Activated naive CD4-positive, alpha-beta T cell treated with anti-CD3 and anti-CD28 coated beads, Interleukin-2, amount 50 U/mL, for 72 hours (primary cell): ENCODE measurements around the gene AAK1. TPM values are rescaled to one million over a fixed set of nuclear protein-coding genes. Genes with fewer than 3 reads are reported as not detected.
A peak's percentile ranks its signal among the peaks of the same experiment; 100 is the strongest.
"Not testable (repeated sequence)": the region's sequence is repeated elsewhere in the genome, so short reads cannot be mapped to it uniquely, and the experiment has no call there.

Source experiments
- ATAC-seq, 2 donors: fragments of 150-1000 bp; cut with Tn5 transposase; 2 replicates each; pipeline ENCODE4 v1.10.0; 2021; ENCODE audit warnings: mild to moderate bottlenecking in 2 of 2, moderate library complexity in 2 of 2
- DNase-seq, 2 donors: peaks; one replicate each; pipeline ENCODE4 v3.0.0; 2021 to 2022; ENCODE audit warnings: low spot score in 2 of 2
- H3K27ac Mint-ChIP-seq, 2 donors: one replicate each; pipeline ENCODE4 v1.8.0; 2022; ENCODE audit warnings: mild to moderate bottlenecking in 2 of 2, mixed read lengths in 2 of 2
- H3K36me3 Mint-ChIP-seq, 2 donors: one replicate each; pipeline ENCODE4 v1.8.0; 2022; ENCODE audit warnings: mixed read lengths in 2 of 2
- H3K9me3 Mint-ChIP-seq, 2 donors: one replicate each; pipeline ENCODE4 v1.8.0; 2022; ENCODE audit warnings: mixed read lengths in 2 of 2
- total RNA-seq, 2 donors: library from RNA; stranded (reverse); gene quantifications; one replicate each; pipeline ENCODE4 v1.2.3, GENCODE V29; 2022

Gene AAK1
- total RNA-seq, result 100 to 1,000 TPM; 129 to 137 TPM

GRCh38 chr2:69643602-69644505 lies at the start of gene AAK1:
TSS of gene AAK1 (minus strand) at chr2:69643739. CDS start at chr2:69643040, 699 bp downstream.
- DNase-seq, result peak; percentile 84 to 91
- H3K27ac Mint-ChIP-seq, result peak within 1 kb of the TSS; percentile 97 to 98
- H3K36me3 Mint-ChIP-seq, result peaks cover 39 to 42% of the 10 kb centered on the region in 2 donors
- H3K9me3 Mint-ChIP-seq, result no peaks in the 10 kb centered on the region
- peak; percentile 32 to 73 for ATAC-seq

- H3K27ac Mint-ChIP-seq, result no peak overlapping the region
- ATAC-seq (no peak), DNase-seq (no peak)
- no peaks in the 10 kb centered on the region for H3K9me3 Mint-ChIP-seq
- peaks cover 0 to 6% of the 10 kb centered on the region in 2 donors for H3K36me3 Mint-ChIP-seq
These were observed 48.9 kb upstream of the AAK1 start for GRCh38 chr2:69692424-69692823.

DNA sequence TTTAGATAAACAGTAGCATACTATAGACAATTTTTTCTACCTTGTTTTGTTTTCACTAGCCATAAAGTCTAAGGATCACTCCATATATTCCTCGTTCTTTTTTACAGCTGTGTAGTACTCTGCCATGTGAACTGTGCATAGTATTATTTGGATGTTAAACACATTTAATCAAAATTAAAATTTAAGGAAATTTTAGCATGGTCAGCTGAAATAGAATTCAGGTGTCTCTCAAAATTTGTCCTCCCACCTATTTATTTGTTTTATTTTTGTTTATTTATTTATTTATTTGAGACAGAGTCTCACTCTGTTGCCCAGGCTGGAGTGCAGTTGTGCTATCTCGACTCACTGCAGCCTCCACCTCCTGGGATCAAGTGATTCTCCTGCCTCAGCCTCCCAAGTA lies 46.4 kb upstream of the AAK1 start:
- DNase-seq (no peak), ATAC-seq (no peak)
- Mint-ChIP-seq H3K27ac (no peak overlapping the region), H3K9me3 (no peaks in the 10 kb centered on the region), H3K36me3 (peaks cover 0 to 6% of the 10 kb centered on the region in 2 donors)

DNA sequence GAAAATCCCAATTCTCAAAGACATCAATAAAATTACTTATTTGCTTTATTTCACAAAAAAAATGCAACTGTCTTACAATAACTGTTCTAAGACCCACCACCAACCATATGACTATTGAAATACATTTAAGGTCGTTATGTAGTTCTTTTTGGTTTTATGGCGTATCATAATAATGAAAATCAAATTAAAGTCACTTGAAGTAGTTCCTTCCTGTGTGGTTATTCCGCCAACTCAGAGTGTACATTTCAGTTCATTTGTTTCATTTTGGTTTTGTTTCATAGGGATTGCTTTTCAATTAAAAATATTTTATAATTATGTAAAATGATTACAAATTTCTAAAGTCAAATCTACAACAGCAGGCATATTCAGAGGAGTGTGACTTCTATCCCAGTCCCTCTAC lies 45.9 kb upstream of the AAK1 start:
- DNase-seq, result no peak
- peaks cover 0 to 6% of the 10 kb centered on the region in 2 donors for H3K36me3 Mint-ChIP-seq
- peak in 1 of 2 donors; percentile 32 for ATAC-seq
- no peaks in the 10 kb centered on the region for H3K9me3 Mint-ChIP-seq
- H3K27ac Mint-ChIP-seq, result peak overlapping the region; percentile 58 to 77

GRCh38 chr2:69687971-69688611 lies 44.6 kb upstream of the AAK1 start:
- no peak for DNase-seq
- ATAC-seq, result no peak
- no peak overlapping the region for H3K27ac Mint-ChIP-seq
- peaks cover 0 to 6% of the 10 kb centered on the region in 2 donors for H3K36me3 Mint-ChIP-seq
- no peaks in the 10 kb centered on the region for H3K9me3 Mint-ChIP-seq

- ATAC-seq (no peak), DNase-seq (no peak)
- Mint-ChIP-seq H3K27ac (peak overlapping the region in 1 of 2 donors; percentile 7), H3K9me3 (peaks cover 0 to under 1% of the 10 kb centered on the region in 2 donors), H3K36me3 (peaks cover 0 to 6% of the 10 kb centered on the region in 2 donors)
These were observed 43.3 kb upstream of the AAK1 start for GRCh38 chr2:69686813-69687212.

GRCh38 chr2:69685321-69686048 lies 41.9 kb upstream of the AAK1 start:
- ATAC-seq (peak; percentile 70 to 82), DNase-seq (peak in 1 of 2 donors; percentile 25)
- peaks cover 0 to 4% of the 10 kb centered on the region in 2 donors for H3K9me3 Mint-ChIP-seq
- H3K36me3 Mint-ChIP-seq, result peaks cover 0 to 12% of the 10 kb centered on the region in 2 donors
- H3K27ac Mint-ChIP-seq, result no peak overlapping the region

- DNase-seq, result no peak
- peak; percentile 65 to 76 for ATAC-seq
- peaks cover 0 to 4% of the 10 kb centered on the region in 2 donors for H3K9me3 Mint-ChIP-seq
- peaks cover 0 to 13% of the 10 kb centered on the region in 2 donors for H3K36me3 Mint-ChIP-seq
- H3K27ac Mint-ChIP-seq, result peak overlapping the region; percentile 76 to 92
These were observed 39.8 kb upstream of the AAK1 start for GRCh38 chr2:69683170-69683971.

- DNase-seq (no peak), ATAC-seq (no peak)
- H3K9me3 Mint-ChIP-seq, result peaks cover 0 to 4% of the 10 kb centered on the region in 2 donors
- no peak overlapping the region for H3K27ac Mint-ChIP-seq
- peaks cover 0 to 13% of the 10 kb centered on the region in 2 donors for H3K36me3 Mint-ChIP-seq
These were observed 39.0 kb upstream of the AAK1 start for GRCh38 chr2:69682525-69682924.

GRCh38 chr2:69680001-69680675 lies 36.6 kb upstream of the AAK1 start:
- no peak for DNase-seq
- Mint-ChIP-seq H3K36me3 (peaks cover 0 to 13% of the 10 kb centered on the region in 2 donors), H3K9me3 (peaks cover 0 to 4% of the 10 kb centered on the region in 2 donors), H3K27ac (no peak overlapping the region)
- no peak for ATAC-seq

DNA sequence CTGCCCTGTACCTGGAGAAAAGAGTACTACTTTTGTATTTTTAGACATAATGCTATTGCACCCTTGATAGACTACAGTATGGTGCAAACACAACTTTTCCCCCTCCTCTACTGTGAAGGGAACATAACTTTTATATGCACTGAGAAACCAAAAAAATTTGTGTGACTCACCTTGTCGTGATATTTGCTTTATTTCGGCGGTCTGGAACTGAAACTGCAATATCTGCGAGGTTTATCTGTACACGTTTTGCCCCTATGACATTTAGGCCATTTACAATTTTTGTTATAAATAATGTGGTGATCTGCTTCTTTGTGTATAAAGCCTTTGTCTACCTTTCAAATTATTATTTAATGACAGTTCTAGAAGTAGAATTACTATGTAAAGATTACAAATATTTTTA lies 34.4 kb upstream of the AAK1 start:
- Mint-ChIP-seq H3K9me3 (peaks cover 0 to 4% of the 10 kb centered on the region in 2 donors), H3K27ac (peak overlapping the region; percentile 40 to 41), H3K36me3 (peaks cover 0 to 13% of the 10 kb centered on the region in 2 donors)
- DNase-seq (no peak), ATAC-seq (peak in 1 of 2 donors; percentile 4)

GRCh38 chr2:69676146-69676545 lies 32.6 kb upstream of the AAK1 start:
- ATAC-seq, result no peak
- H3K9me3 Mint-ChIP-seq, result peaks cover 0 to 5% of the 10 kb centered on the region in 2 donors
- no peak overlapping the region for H3K27ac Mint-ChIP-seq
- DNase-seq, result no peak
- peaks cover 0 to 13% of the 10 kb centered on the region in 2 donors for H3K36me3 Mint-ChIP-seq

DNA sequence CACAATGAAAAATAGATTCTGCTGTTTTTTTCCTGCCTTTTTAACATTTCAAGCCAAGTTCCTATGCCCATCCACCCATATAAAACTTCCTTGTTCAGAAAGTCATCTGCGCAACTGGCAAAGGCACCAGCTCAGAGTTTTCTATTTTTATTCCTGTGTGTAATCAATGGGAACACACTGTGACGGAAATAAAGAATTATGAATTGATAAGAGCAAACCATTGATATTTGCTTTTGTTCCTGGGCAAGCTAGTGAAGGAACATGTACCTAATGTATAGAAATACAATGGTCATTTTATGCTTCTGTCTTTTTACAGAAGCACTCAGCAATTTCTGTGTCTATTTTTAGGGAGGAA lies 30.8 kb upstream of the AAK1 start:
- DNase-seq (no peak), ATAC-seq (no peak)
- Mint-ChIP-seq H3K27ac (no peak overlapping the region), H3K9me3 (peaks cover 0 to 5% of the 10 kb centered on the region in 2 donors), H3K36me3 (no peaks in the 10 kb centered on the region)

DNA sequence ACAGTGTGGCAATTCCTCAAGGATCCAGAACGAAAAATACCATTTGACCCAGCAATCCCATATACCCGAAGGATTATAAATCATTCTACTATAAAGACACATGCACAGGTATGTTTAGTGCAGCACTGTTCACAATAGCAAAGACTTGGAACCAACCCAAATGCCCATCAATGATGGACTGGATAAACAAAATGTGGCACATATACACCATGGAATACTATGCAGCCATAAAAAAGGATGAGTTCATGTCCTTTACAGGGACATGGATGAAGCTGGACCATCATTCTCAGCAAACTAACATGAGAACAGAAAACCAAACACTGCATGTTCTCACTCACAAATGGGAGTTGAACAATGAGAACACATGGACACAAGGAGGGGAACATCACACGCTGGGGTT lies 29.6 kb upstream of the AAK1 start:
- not testable (repeated sequence) for H3K27ac Mint-ChIP-seq, H3K9me3 Mint-ChIP-seq, H3K36me3 Mint-ChIP-seq, DNase-seq, ATAC-seq

GRCh38 chr2:69669666-69670065 lies 26.1 kb upstream of the AAK1 start:
- ATAC-seq (no peak), DNase-seq (no peak)
- H3K27ac Mint-ChIP-seq, result no peak overlapping the region
- H3K36me3 Mint-ChIP-seq, result no peaks in the 10 kb centered on the region
- peaks cover 0 to 5% of the 10 kb centered on the region in 2 donors for H3K9me3 Mint-ChIP-seq
